Esophagus squamous epithelium (tissue), 5 donors: ENCODE results near the gene DNAJC25. TPM values are rescaled to one million over a fixed set of nuclear protein-coding genes. Genes with fewer than 3 reads are reported as not detected.

ENCODE experiments used
- DNase-seq: peaks from one replicate; lab custom pipeline; 2025; lab: John Stamatoyannopoulos, UW
- H3K27ac ChIP-seq, 4 donors: fragments of 200-600 bp; sonication (generic); one replicate each; pipeline ENCODE4 v1.5.1; 2016 to 2019; ENCODE audit warnings: mild to moderate bottlenecking in 1 of 4
- H3K27me3 ChIP-seq, 4 donors: fragments of 200-600 bp; sonication (generic); 1 replicate in 3 of 4; 2 replicates in 1 of 4; pipeline versions ENCODE4 v1.5.1 to v1.6.0; 2017 to 2021; ENCODE audit warnings: antibody characterized with exemption in 1 of 4
- H3K36me3 ChIP-seq, 3 donors: fragments of 200-600 bp; sonication (generic); one replicate each; pipeline ENCODE4 v1.5.1; 2016 to 2019
- H3K4me1 ChIP-seq, 3 donors: fragments of 200-600 bp; sonication (generic); one replicate each; pipeline ENCODE4 v1.5.1; 2017 to 2019
- H3K4me3 ChIP-seq, 4 donors: fragments of 200-600 bp; sonication (generic); 1 replicate in 3 of 4; 2 replicates in 1 of 4; pipeline ENCODE4 v1.5.1; 2016 to 2019; ENCODE audit warnings: mild to moderate bottlenecking in 2 of 4, moderate library complexity in 1 of 4
- H3K9me3 ChIP-seq, 3 donors: fragments of 200-600 bp; sonication (generic); one replicate each; pipeline ENCODE4 v1.5.1; 2016 to 2019
- POLR2A ChIP-seq, 4 donors: fragments of 450-650 bp; IDR thresholded peaks; one replicate each; pipeline ENCODE4 v1.6.1; 2017; ENCODE audit warnings: antibody characterized with exemption in 4 of 4, mild to moderate bottlenecking in 4 of 4, moderate library complexity in 3 of 4
- WGBS, 2 donors: methylation state at CpG; one replicate each; pipeline ENCODE4 v1.1.5; 2018; 5-methylcytosine and 5-hydroxymethylcytosine counted together
- intact Hi-C: fragments of 100-400 bp; cut with DNase I; formaldehyde crosslinking; loops from one replicate; pipeline ENCODE4 v1.15.0; 2022
- total RNA-seq, 4 donors: library from RNA; depleted of rRNA; stranded (reverse); fragments of >200 nt; gene quantifications; one replicate each; pipeline ENCODE4 v1.1.0, GENCODE V29; 2016
- TF ChIP-seq, protein P1 (sequence below), 6 experiments: fragments of 450-650 bp in 4 of 6; fragments of 200-600 bp in 2 of 6; sonication (generic) in 2 of 6; IDR thresholded peaks; one replicate each; pipeline ENCODE4 v1.5.1; 2016 to 2019; ENCODE audit warnings: antibody characterized with exemption in 6 of 6, mild to moderate bottlenecking in 4 of 6, moderate library complexity in 4 of 6
- donor health status: DM: yes; HTN: yes; CAD: no.

DNAJC25 gene
- 1 to 10 TPM; 7.2 to 8.7 (median 7.6) TPM for total RNA-seq

DNA sequence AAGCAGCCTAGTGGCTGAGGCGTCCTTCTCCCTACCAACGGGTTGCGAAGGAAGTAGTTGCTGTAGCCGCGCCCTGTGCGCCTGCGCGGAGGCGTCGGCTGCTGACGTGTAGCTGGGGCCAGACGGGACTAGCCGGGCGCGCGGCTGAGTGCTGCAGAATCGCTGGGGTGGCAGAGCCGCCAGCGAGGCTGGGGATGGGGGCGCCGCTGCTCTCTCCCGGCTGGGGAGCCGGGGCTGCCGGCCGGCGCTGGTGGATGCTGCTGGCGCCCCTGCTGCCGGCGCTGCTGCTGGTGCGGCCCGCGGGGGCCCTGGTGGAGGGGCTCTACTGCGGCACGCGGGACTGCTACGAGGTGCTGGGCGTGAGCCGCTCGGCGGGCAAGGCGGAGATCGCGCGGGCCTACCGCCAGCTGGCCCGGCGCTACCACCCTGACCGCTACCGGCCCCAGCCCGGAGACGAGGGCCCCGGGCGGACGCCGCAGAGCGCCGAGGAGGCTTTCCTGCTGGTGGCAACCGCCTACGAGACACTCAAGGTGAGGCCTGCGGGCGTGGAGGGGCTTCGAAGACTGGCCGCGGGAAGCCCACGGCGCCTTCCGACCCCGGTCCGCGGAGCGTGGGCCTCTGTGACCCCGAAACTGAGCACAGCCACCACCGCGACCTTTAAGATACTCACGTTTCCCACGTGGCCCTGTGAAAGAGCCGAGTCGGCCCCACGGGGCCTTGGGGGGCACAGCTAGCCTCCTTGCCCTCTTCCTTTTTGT lies at the start of gene DNAJC25:
Gene DNAJC25, plus strand, starts transcription at position 121 of the 758 bp plus-strand sequence. Its CDS starts 74 bp downstream, at position 195.
- Histone ChIP-seq H3K27ac (peak within 1 kb of the TSS; percentile 87 to 96 (median 94)), H3K4me3 (peak within 1 kb of the TSS; percentile 80 to 97 (median 88)), H3K27me3 (no peaks in the 10 kb centered on the region), H3K4me1 (peaks cover 19 to 54% (median 19%) of the 10 kb centered on the region in 3 donors), H3K36me3 (no peaks in the 10 kb centered on the region), H3K9me3 (no peaks in the 10 kb centered on the region)
- DNase-seq = peak; percentile 82
- WGBS, 2 donors = 0% methylated on average over 8 to 24 of the region's 79 CpGs
- TF ChIP-seq, protein P1, sequence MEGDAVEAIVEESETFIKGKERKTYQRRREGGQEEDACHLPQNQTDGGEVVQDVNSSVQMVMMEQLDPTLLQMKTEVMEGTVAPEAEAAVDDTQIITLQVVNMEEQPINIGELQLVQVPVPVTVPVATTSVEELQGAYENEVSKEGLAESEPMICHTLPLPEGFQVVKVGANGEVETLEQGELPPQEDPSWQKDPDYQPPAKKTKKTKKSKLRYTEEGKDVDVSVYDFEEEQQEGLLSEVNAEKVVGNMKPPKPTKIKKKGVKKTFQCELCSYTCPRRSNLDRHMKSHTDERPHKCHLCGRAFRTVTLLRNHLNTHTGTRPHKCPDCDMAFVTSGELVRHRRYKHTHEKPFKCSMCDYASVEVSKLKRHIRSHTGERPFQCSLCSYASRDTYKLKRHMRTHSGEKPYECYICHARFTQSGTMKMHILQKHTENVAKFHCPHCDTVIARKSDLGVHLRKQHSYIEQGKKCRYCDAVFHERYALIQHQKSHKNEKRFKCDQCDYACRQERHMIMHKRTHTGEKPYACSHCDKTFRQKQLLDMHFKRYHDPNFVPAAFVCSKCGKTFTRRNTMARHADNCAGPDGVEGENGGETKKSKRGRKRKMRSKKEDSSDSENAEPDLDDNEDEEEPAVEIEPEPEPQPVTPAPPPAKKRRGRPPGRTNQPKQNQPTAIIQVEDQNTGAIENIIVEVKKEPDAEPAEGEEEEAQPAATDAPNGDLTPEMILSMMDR (IDR thresholded peaks at IDR 0.05) = peak in 2 of 6 experiments; percentile 23 to 35
- peak in 3 of 4 donors; percentile 99 to 100 (median 100) for TF ChIP-seq POLR2A (IDR thresholded peaks at IDR 0.05)
- intact Hi-C loops = no loop called here

DNA sequence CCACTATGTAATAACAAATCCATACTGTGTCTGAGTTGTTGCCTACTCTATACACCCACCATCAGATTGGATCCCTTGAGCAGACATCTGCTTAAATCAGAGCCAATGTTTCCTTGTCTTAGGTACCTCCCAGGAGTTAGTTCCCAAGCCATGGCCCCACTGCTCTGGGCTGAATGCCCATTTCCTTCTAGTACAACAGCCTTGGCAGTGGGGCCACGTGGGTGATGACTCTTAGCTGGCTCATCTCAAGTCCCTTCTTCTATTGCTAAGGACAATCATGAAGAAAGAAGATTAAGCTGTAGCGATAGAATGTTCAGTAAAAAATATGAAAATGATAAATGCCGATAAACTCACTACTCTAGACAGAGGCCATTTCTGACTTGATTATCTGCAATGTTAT lies 48.2 kb upstream of the DNAJC25 start:
- no peaks in the 10 kb centered on the region for H3K9me3 ChIP-seq
- H3K27me3 ChIP-seq = no peaks in the 10 kb centered on the region
- intact Hi-C loops = no loop called here
- no peaks in the 10 kb centered on the region for H3K4me1 ChIP-seq
- peaks cover 16 to 97% (median 36%) of the 10 kb centered on the region in 3 donors for H3K36me3 ChIP-seq
- no peak for DNase-seq
- TF ChIP-seq, protein P1 (IDR thresholded peaks at IDR 0.05) = no peak
- TF ChIP-seq POLR2A (IDR thresholded peaks at IDR 0.05) = no peak
- whole genome bisulfite sequencing, 2 donors = 74 to 93% methylated on average over 2 to 3 of the region's 3 CpGs
- H3K4me3 ChIP-seq = no peak overlapping the region
- no peak overlapping the region for H3K27ac ChIP-seq

DNA sequence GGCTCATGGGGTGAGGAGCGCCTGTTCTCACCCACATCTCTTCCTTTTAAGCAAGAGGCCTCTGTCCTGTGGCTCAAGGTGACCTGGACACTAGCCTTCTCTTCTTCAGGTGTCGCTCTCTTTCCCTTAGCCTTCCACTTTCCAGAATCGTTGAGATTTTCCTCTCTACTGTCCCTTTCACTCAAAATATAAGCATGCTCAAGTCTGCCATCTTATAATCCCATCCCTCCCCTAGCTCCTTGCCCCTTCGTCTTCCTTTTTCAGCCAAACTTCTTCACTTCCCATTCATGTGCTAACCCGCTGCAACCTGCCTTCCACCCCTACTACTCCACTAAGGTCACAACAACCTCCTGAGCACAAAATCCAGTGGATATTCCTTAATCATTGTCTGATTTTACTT lies 44.8 kb upstream of the DNAJC25 start:
- H3K4me3 ChIP-seq = no peak overlapping the region
- DNase-seq = no peak
- 84 to 91% methylated on average over 5 of the region's 5 CpGs for WGBS, 2 donors
- no peaks in the 10 kb centered on the region for H3K9me3 ChIP-seq
- no peak for TF ChIP-seq POLR2A (IDR thresholded peaks at IDR 0.05)
- TF ChIP-seq, protein P1 (IDR thresholded peaks at IDR 0.05) = no peak
- peaks cover 11 to 94% (median 26%) of the 10 kb centered on the region in 3 donors for H3K36me3 ChIP-seq
- H3K27me3 ChIP-seq = no peaks in the 10 kb centered on the region
- no peak overlapping the region for H3K27ac ChIP-seq
- intact Hi-C loops = no loop called here
- no peaks in the 10 kb centered on the region for H3K4me1 ChIP-seq

DNA sequence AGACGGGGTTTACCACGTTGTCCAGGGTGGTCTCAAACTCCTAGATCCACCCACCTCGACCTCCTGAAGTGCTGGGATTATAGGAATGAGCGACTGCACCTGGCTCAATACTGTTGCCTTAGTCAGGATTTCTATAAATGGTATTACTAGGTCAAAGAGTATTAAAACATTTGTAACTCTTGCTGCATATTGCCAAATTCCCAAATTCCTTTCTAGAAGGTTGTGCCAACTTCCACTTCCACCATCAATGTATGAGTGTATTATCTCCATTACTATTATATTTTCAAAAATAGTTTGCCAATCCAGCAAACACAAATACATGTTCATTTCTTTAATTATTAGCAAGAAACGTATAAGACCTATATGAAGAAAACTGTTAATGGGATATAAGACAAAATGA lies 42.3 kb upstream of the DNAJC25 start:
- Histone ChIP-seq H3K4me3 (no peak overlapping the region), H3K9me3 (no peaks in the 10 kb centered on the region), H3K27ac (no peak overlapping the region), H3K27me3 (no peaks in the 10 kb centered on the region), H3K36me3 (peaks cover 0 to 94% (median 13%) of the 10 kb centered on the region in 3 donors), H3K4me1 (no peaks in the 10 kb centered on the region)
- intact Hi-C loops = no loop called here
- TF ChIP-seq, protein P1 (IDR thresholded peaks at IDR 0.05) = no peak
- no peak for TF ChIP-seq POLR2A (IDR thresholded peaks at IDR 0.05)
- DNase-seq = no peak
- 70 to 90% methylated on average over 5 of the region's 5 CpGs for whole genome bisulfite sequencing, 2 donors
